PC-3 (cell line): ENCODE results near the gene TXNRD1. TPM values are rescaled to one million over a fixed set of nuclear protein-coding genes. Genes with fewer than 3 reads are reported as not detected.

ENCODE experiments used
- ATAC-seq: fragments of 200-7000 bp; cut with Tn5 transposase; 2 replicates; pipeline ENCODE4 v1.9.1; 2020; ENCODE audit warnings: mild to moderate bottlenecking, moderate library complexity
- BruUV-seq: library from RNA; stranded (reverse); fragments of 400-500 nt; replicated peaks from 2 replicates; lab custom pipeline; 2021; lab: Mats Ljungman, UMichigan
- CTCF ChIA-PET: fragments of 300-600 bp; sonication (Branson Sonifier 250); formaldehyde crosslinking; loops from one replicate; lab custom pipeline; 2022; ENCODE audit warnings: antibody characterized with exemption; lab: Charles Lee
- POLR2A ChIA-PET: fragments of 300-600 bp; sonication (Branson Sonifier 250); formaldehyde crosslinking; loops from one replicate; lab custom pipeline; 2022; ENCODE audit warnings: antibody characterized with exemption; ENCODE audit not compliant: unreplicated experiment; lab: Charles Lee
- DNase-seq: peaks from one replicate; pipeline ENCODE4 v3.0.0-alpha.2; 2015
- H2AFZ ChIP-seq: fragments of 300-600 bp; sonication (generic); 2 replicates; pipeline ENCODE4 v1.6.0; 2016; ENCODE audit warnings: antibody characterized with exemption, low read length
- H3F3A ChIP-seq: fragments of 300-600 bp; sonication (generic); one replicate; pipeline ENCODE4 v1.6.0; 2017; ENCODE audit warnings: antibody characterized with exemption, low read length, control low read depth, mild to moderate bottlenecking; ENCODE audit not compliant: unreplicated experiment
- H3K27ac ChIP-seq: fragments of 300-600 bp; sonication (generic); 2 replicates; pipeline ENCODE4 v1.5.1; 2016; ENCODE audit warnings: mild to moderate bottlenecking, low read length
- H3K27me3 ChIP-seq: fragments of 300-600 bp; sonication (generic); 2 replicates; pipeline ENCODE4 v1.6.1; 2016; ENCODE audit warnings: low read length, mixed read lengths
- H3K36me3 ChIP-seq: fragments of 300-600 bp; sonication (generic); 2 replicates; pipeline ENCODE4 v1.6.1; 2016; ENCODE audit warnings: low read depth, mixed run types, low read length, mixed read lengths
- H3K4me1 ChIP-seq: fragments of 300-600 bp; sonication (generic); 2 replicates; pipeline ENCODE4 v1.5.1; 2016; ENCODE audit warnings: low read length; ENCODE audit not compliant: insufficient read depth
- H3K4me2 ChIP-seq: fragments of 300-600 bp; sonication (generic); 2 replicates; pipeline ENCODE4 v1.6.0; 2016; ENCODE audit warnings: low read length
- H3K4me3 ChIP-seq: fragments of 300-600 bp; sonication (generic); 2 replicates; pipeline ENCODE4 v1.5.1; 2016; ENCODE audit warnings: mild to moderate bottlenecking, low read length, mixed read lengths
- H3K79me2 ChIP-seq: fragments of 300-600 bp; sonication (generic); 2 replicates; pipeline ENCODE4 v1.6.1; 2017; ENCODE audit warnings: low read length, mixed read lengths
- H3K9ac ChIP-seq: fragments of 300-600 bp; sonication (generic); 2 replicates; pipeline ENCODE4 v1.6.0; 2016; ENCODE audit warnings: mild to moderate bottlenecking, low read length
- H3K9me2 ChIP-seq: fragments of 300-600 bp; sonication (generic); replicated peaks from 2 replicates; pipeline ENCODE4 v1.6.1; 2016; ENCODE audit warnings: mixed run types, low read length, mixed read lengths
- H3K9me3 ChIP-seq: fragments of 300-600 bp; sonication (generic); 2 replicates; pipeline ENCODE4 v1.6.1; 2016; ENCODE audit warnings: low read length, mixed read lengths
- H4K20me1 ChIP-seq: fragments of 300-600 bp; sonication (generic); 2 replicates; pipeline ENCODE4 v1.6.1; 2016; ENCODE audit warnings: low read length, mixed read lengths
- CTCF ChIP-seq: fragments of 300-600 bp; sonication (generic); conservative IDR thresholded peaks from 2 replicates; pipeline ENCODE4 v1.5.1; 2017; ENCODE audit warnings: antibody characterized with exemption, low read depth, mild to moderate bottlenecking, low read length
- EZH2 ChIP-seq: fragments of 300-600 bp; sonication (generic); IDR thresholded peaks from one replicate; pipeline ENCODE4 v1.6.1; 2017; ENCODE audit warnings: antibody characterized with exemption, mild to moderate bottlenecking, low read length; ENCODE audit not compliant: unreplicated experiment
- EZH2phosphoT487 ChIP-seq: fragments of 300-600 bp; sonication (generic); IDR thresholded peaks from 2 replicates; pipeline ENCODE4 v1.6.1; 2018; ENCODE audit warnings: mild to moderate bottlenecking, antibody characterized with exemption, low read length, borderline replicate concordance
- intact Hi-C: fragments of 100-400 bp; cut with micrococcal nuclease; formaldehyde crosslinking; loops from 2 replicates; pipeline ENCODE4 v1.9.0; 2023
- total RNA-seq: library from RNA; depleted of rRNA; stranded (reverse); fragments of >200 nt; gene quantifications from 2 replicates; pipeline ENCODE4 v1.2.3, GENCODE V29; 2014

Gene TXNRD1
- total RNA-seq, 1 experiment from 2014 or later = 419 TPM

- H3K4me2 ChIP-seq = no peak overlapping the region
- H4K20me1 ChIP-seq = no peaks in the 10 kb centered on the region
- H3K9me2 ChIP-seq = no peaks in the 10 kb centered on the region
- intact Hi-C loops = loop anchor here (5.0 to 10.0 kb wide), 3 partner anchors 171 to 732 kb away; partner anchors contain the start of gene WASHC4
- no peaks in the 10 kb centered on the region for H3K27me3 ChIP-seq
- no TSS peak for BruUV-seq
- peaks cover 5% of the 10 kb centered on the region for H3F3A ChIP-seq
- TF ChIP-seq EZH2 (no peak), CTCF (no peak), EZH2phosphoT487 (no peak)
- H3K27ac ChIP-seq = peak overlapping the region; percentile 83
- peaks cover 10% of the 10 kb centered on the region; the same call in 1 of the 2 replicates for H3K36me3 ChIP-seq
- no peak for DNase-seq
- ATAC-seq = no peak
- H3K4me1 ChIP-seq = peaks cover 71% of the 10 kb centered on the region
- H2AFZ ChIP-seq = no peak overlapping the region
- no peak overlapping the region for H3K9ac ChIP-seq
- no peaks in the 10 kb centered on the region for H3K9me3 ChIP-seq
- H3K79me2 ChIP-seq = no peaks in the 10 kb centered on the region
- CTCF ChIA-PET = no interaction called here
- no peak overlapping the region for H3K4me3 ChIP-seq
- POLR2A ChIA-PET = no interaction called here
Observed at GRCh38 chr12:104372721-104373335, 157.2 kb downstream of the TXNRD1 start.

- Histone ChIP-seq H3K9me2 (no peaks in the 10 kb centered on the region), H2AFZ (no peak overlapping the region), H4K20me1 (no peaks in the 10 kb centered on the region), H3K9ac (no peak overlapping the region), H3K4me1 (peaks cover 72% of the 10 kb centered on the region), H3K79me2 (no peaks in the 10 kb centered on the region), H3K4me3 (no peak overlapping the region), H3K36me3 (peaks cover 8% of the 10 kb centered on the region; the same call in 1 of the 2 replicates), H3F3A (peaks cover 5% of the 10 kb centered on the region), H3K27me3 (no peaks in the 10 kb centered on the region), H3K27ac (peak overlapping the region; percentile 52), H3K4me2 (peak overlapping the region; percentile 42), H3K9me3 (no peaks in the 10 kb centered on the region)
- ChIA-PET POLR2A (interaction anchor here (0.6 kb wide), 1 partner anchor 147 kb away, joined by 4 read pairs; no protein-coding TSS in a partner anchor), CTCF (no interaction called here)
- BruUV-seq = no TSS peak
- DNase-seq = peak; percentile 80
- no peak for TF ChIP-seq CTCF
- TF ChIP-seq EZH2 = no peak
- TF ChIP-seq EZH2phosphoT487 = no peak
- intact Hi-C loops = loop anchor here (1.0 to 10.0 kb wide), 4 partner anchors 172 to 731 kb away; partner anchors contain the start of gene WASHC4
- ATAC-seq = no peak
Observed at GRCh38 chr12:104374071-104374470, 158.5 kb downstream of the TXNRD1 start.

DNA sequence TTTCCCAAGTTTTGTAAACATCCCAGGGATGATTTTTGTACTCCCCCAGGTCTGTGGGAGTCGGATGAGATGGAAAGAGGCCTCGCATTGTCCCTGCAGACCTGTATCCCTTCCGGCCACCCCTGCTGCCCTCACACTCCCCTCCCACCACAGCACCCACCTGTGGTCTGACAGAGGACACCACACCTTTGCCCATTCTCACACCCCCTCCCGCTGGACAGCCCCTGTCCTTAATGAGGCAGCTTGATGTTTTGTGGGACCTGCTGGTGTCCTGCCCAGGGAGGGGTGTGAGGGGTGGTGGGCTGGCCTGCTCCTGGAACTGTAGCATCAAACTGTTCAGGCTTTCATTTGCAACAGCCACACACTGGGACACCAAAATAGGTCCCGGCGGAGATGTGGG lies 159.2 kb downstream of the TXNRD1 start:
- peaks cover 72% of the 10 kb centered on the region for H3K4me1 ChIP-seq
- ATAC-seq = no peak
- no peak for DNase-seq
- H3K79me2 ChIP-seq = no peaks in the 10 kb centered on the region
- POLR2A ChIA-PET = interaction anchor here (0.6 kb wide), 1 partner anchor 148 kb away, joined by 4 read pairs; no protein-coding TSS in a partner anchor
- no peak overlapping the region for H2AFZ ChIP-seq
- peaks cover under 1% of the 10 kb centered on the region; the same call in 1 of the 2 replicates for H3K36me3 ChIP-seq
- H3K27me3 ChIP-seq = no peaks in the 10 kb centered on the region
- H3F3A ChIP-seq = peaks cover 5% of the 10 kb centered on the region
- no peak overlapping the region for H3K4me3 ChIP-seq
- H3K4me2 ChIP-seq = peak overlapping the region; percentile 42; the same call in 1 of the 2 replicates
- H4K20me1 ChIP-seq = no peaks in the 10 kb centered on the region
- H3K27ac ChIP-seq = no peak overlapping the region
- TF ChIP-seq EZH2 (no peak), CTCF (no peak), EZH2phosphoT487 (no peak)
- CTCF ChIA-PET = no interaction called here
- no peak overlapping the region for H3K9ac ChIP-seq
- no peaks in the 10 kb centered on the region for H3K9me2 ChIP-seq
- no peaks in the 10 kb centered on the region for H3K9me3 ChIP-seq
- intact Hi-C loops = loop anchor here (1.0 to 10.0 kb wide), 4 partner anchors 173 to 730 kb away; partner anchors contain the start of gene WASHC4
- BruUV-seq = no TSS peak
